HG03045 (cell line): ENCODE measurements around the gene TBC1D10A.
A peak's percentile ranks its signal among the peaks of the same experiment; 100 is the strongest.
"Not testable (repeated sequence)": the region's sequence is repeated elsewhere in the genome, so short reads cannot be mapped to it uniquely, and the experiment has no call there.

ENCODE experiments used
- ATAC-seq: cut with Tn5 transposase; IDR thresholded peaks from one replicate; pipeline ENCODE4 v1.9.1; 2021; ENCODE audit warnings: mild to moderate bottlenecking, moderate library complexity; ENCODE audit not compliant: unreplicated experiment

The TBC1D10A gene

GRCh38 chr22:30348404-30348803 is 21.7 kb upstream of the TBC1D10A start:
- ATAC-seq, result no peak

GRCh38 chr22:30347255-30347892 is 20.6 kb upstream of the TBC1D10A start:
- ATAC-seq, result no peak

GRCh38 chr22:30344447-30345200 is 17.9 kb upstream of the TBC1D10A start:
- no peak for ATAC-seq

- ATAC-seq, result no peak
Measured at GRCh38 chr22:30340911-30341685, 14.4 kb upstream of the TBC1D10A start.

- ATAC-seq, result no peak
Measured at GRCh38 chr22:30338802-30339201, 12.1 kb upstream of the TBC1D10A start.

- not testable (repeated sequence) for ATAC-seq
Measured at GRCh38 chr22:30338341-30338740, 11.6 kb upstream of the TBC1D10A start.

- no peak for ATAC-seq
Measured at GRCh38 chr22:30337461-30337778, 10.7 kb upstream of the TBC1D10A start.

- ATAC-seq, result no peak
Measured at GRCh38 chr22:30336752-30337460, 10.2 kb upstream of the TBC1D10A start.

GRCh38 chr22:30335236-30335635 is 8.5 kb upstream of the TBC1D10A start:
- no peak for ATAC-seq

- ATAC-seq, result no peak
Measured at GRCh38 chr22:30334646-30335045, 7.9 kb upstream of the TBC1D10A start.

GRCh38 chr22:30333707-30334087 is 7.0 kb upstream of the TBC1D10A start:
- no peak for ATAC-seq

GRCh38 chr22:30332994-30333706 is 6.4 kb upstream of the TBC1D10A start:
- no peak for ATAC-seq

GRCh38 chr22:30332551-30332950 is 5.8 kb upstream of the TBC1D10A start:
- ATAC-seq, result no peak

GRCh38 chr22:30328466-30329049 is 1.8 kb upstream of the TBC1D10A start:
- ATAC-seq, result no peak

GRCh38 chr22:30327864-30328345 is 1.2 kb upstream of the TBC1D10A start:
- ATAC-seq, result no peak

GRCh38 chr22:30326255-30326705 is 461 bp downstream of the TBC1D10A start:
- peak; percentile 24 for ATAC-seq

- no peak for ATAC-seq
Measured at GRCh38 chr22:30325724-30326254, 952 bp downstream of the TBC1D10A start.

- no peak for ATAC-seq
Measured at GRCh38 chr22:30325065-30325720, 1.5 kb downstream of the TBC1D10A start.

GRCh38 chr22:30324014-30324730 is 2.6 kb downstream of the TBC1D10A start:
- no peak for ATAC-seq
